HG03342 (cell line): ENCODE data around the gene RPS6KC1.
"Not testable (repeated sequence)": the region's sequence is repeated elsewhere in the genome, so short reads cannot be mapped to it uniquely, and the experiment has no call there.

Experiments used
- ATAC-seq: cut with Tn5 transposase; IDR thresholded peaks from one replicate; pipeline ENCODE4 v1.9.1; 2021; ENCODE audit warnings: mild to moderate bottlenecking, moderate library complexity; ENCODE audit not compliant: unreplicated experiment

Gene RPS6KC1

GRCh38 chr1:213138391-213138790 is 87.3 kb downstream of the RPS6KC1 start:
- ATAC-seq, result no peak

GRCh38 chr1:213138892-213139291 is 87.9 kb downstream of the RPS6KC1 start:
- no peak for ATAC-seq

- no peak for ATAC-seq
Measured at GRCh38 chr1:213148905-213149304, 97.9 kb downstream of the RPS6KC1 start.

- ATAC-seq, result not testable (repeated sequence)
Measured at GRCh38 chr1:213150090-213150489, 99.0 kb downstream of the RPS6KC1 start.

- no peak for ATAC-seq
Measured at GRCh38 chr1:213154056-213154685, 103.1 kb downstream of the RPS6KC1 start.

GRCh38 chr1:213159376-213159775 is 108.3 kb downstream of the RPS6KC1 start:
- no peak for ATAC-seq

- not testable (repeated sequence) for ATAC-seq
Measured at GRCh38 chr1:213160442-213160841, 109.4 kb downstream of the RPS6KC1 start.

- ATAC-seq, result no peak
Measured at GRCh38 chr1:213162338-213162737, 111.3 kb downstream of the RPS6KC1 start.

- ATAC-seq, result no peak
Measured at GRCh38 chr1:213162862-213163261, 111.8 kb downstream of the RPS6KC1 start.

GRCh38 chr1:213163278-213163711 is 112.3 kb downstream of the RPS6KC1 start:
- no peak for ATAC-seq

GRCh38 chr1:213164561-213164960 is 113.5 kb downstream of the RPS6KC1 start:
- no peak for ATAC-seq

- no peak for ATAC-seq
Measured at GRCh38 chr1:213166852-213167251, 115.8 kb downstream of the RPS6KC1 start.

GRCh38 chr1:213171711-213172110 is 120.7 kb downstream of the RPS6KC1 start:
- no peak for ATAC-seq

- ATAC-seq, result no peak
Measured at GRCh38 chr1:213176341-213176740, 125.3 kb downstream of the RPS6KC1 start.

- ATAC-seq, result no peak
Measured at GRCh38 chr1:213179784-213180183, 128.7 kb downstream of the RPS6KC1 start.

GRCh38 chr1:213180833-213181232 is 129.8 kb downstream of the RPS6KC1 start:
- no peak for ATAC-seq

GRCh38 chr1:213183036-213183672 is 132.1 kb downstream of the RPS6KC1 start:
- no peak for ATAC-seq

- no peak for ATAC-seq
Measured at GRCh38 chr1:213186168-213186567, 135.1 kb downstream of the RPS6KC1 start.

- ATAC-seq, result no peak
Measured at GRCh38 chr1:213192026-213192425, 141.0 kb downstream of the RPS6KC1 start.

GRCh38 chr1:213194383-213194782 is 143.3 kb downstream of the RPS6KC1 start:
- ATAC-seq, result no peak

GRCh38 chr1:213194855-213195254 is 143.8 kb downstream of the RPS6KC1 start:
- ATAC-seq, result no peak

GRCh38 chr1:213196328-213197054 is 145.4 kb downstream of the RPS6KC1 start:
- ATAC-seq, result not testable (repeated sequence)
